Peyer's patch (tissue), 4 donors: ENCODE data around the gene IRF4. TPM values are rescaled to one million over a fixed set of nuclear protein-coding genes. Genes with fewer than 3 reads are reported as not detected.

Experiments used
- DNase-seq, 3 donors: peaks; one replicate each; pipeline ENCODE4 v3.0.0-alpha.2; 2017 to 2019
- H3K27ac ChIP-seq, 4 donors: fragments of 200-600 bp; sonication (generic); one replicate each; pipeline ENCODE4 v1.5.1; 2016 to 2019
- H3K27me3 ChIP-seq, 2 donors: fragments of 200-600 bp; sonication (generic); one replicate each; pipeline ENCODE4 v1.5.1; 2019
- H3K36me3 ChIP-seq, 3 donors: fragments of 200-600 bp; sonication (generic); one replicate each; pipeline ENCODE4 v1.5.1; 2016 to 2019
- H3K4me1 ChIP-seq, 4 donors: fragments of 200-600 bp; sonication (generic); one replicate each; pipeline ENCODE4 v1.5.1; 2016 to 2019
- H3K4me3 ChIP-seq, 4 donors: fragments of 200-600 bp; sonication (generic); 1 replicate in 3 of 4; 2 replicates in 1 of 4; pipeline ENCODE4 v1.5.1; 2016 to 2019; ENCODE audit warnings: mild to moderate bottlenecking in 1 of 4
- H3K9me3 ChIP-seq, 4 donors: fragments of 200-600 bp; sonication (generic); one replicate each; pipeline ENCODE4 v1.5.1; 2016 to 2019; ENCODE audit warnings: mild to moderate bottlenecking in 1 of 4
- POLR2A ChIP-seq, 2 donors: fragments of 450-650 bp; IDR thresholded peaks; one replicate each; pipeline ENCODE4 v1.5.1; 2017; ENCODE audit warnings: antibody characterized with exemption in 2 of 2, mild to moderate bottlenecking in 2 of 2, moderate library complexity in 2 of 2
- total RNA-seq, 4 donors: library from RNA; depleted of rRNA; stranded (reverse); fragments of >200 nt; gene quantifications; one replicate each; pipeline ENCODE4 v1.1.0, GENCODE V29; 2016
- TF ChIP-seq, protein P1 (sequence below), 6 experiments: fragments of 450-650 bp in 4 of 6; fragments of 200-600 bp in 2 of 6; sonication (generic) in 1 of 6; IDR thresholded peaks; one replicate each; pipeline ENCODE4 v1.5.1; 2017 to 2019; ENCODE audit warnings: antibody characterized with exemption in 6 of 6, mild to moderate bottlenecking in 3 of 6, moderate library complexity in 1 of 6

Gene IRF4
- total RNA-seq, 4 donors from 2014 or later: 0.47 to 57.8 (median 6.9) TPM

DNA sequence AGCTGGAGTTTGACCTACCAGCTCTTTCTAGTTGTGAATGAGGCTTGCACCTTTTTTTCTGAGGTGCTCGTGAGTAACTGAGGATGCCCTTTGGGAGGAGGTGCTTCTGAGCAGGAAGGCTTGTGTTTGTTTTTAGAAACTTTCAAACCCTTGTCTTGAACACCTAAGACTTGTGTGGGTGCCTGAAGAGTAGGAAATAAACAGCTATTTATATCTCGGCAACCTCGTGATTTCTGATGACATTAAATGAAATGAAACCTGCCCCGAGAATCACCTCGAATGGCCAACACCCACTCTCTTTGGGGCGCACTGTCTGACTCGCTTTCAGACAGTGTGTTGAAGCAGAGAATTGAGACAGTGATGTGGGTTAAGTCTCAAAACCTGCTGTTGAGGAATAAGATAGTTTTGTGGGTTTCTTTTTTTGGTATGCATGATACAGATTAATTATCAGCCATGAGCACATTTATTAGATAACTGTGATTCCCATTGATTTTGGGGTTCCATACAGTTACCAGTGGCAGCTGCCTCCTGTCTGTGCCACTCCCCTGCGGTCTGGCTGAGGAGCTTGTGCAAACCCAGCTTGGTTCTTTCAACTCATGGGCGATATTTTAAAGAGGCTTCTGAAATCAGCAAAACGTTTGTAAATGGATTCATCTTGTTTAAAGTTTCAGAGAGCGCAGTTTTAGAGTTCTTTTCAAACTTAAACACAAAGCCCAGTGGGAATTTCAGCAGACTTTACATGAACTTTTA lies 8.4 kb downstream of the IRF4 start:
- DNase-seq: peak in 1 of 3 donors; percentile 66
- H3K27ac ChIP-seq: peak overlapping the region in 1 of 4 donors; percentile 59
- no peak overlapping the region for H3K4me3 ChIP-seq
- peaks cover 0 to 17% (median 6%) of the 10 kb centered on the region in 4 donors for H3K4me1 ChIP-seq
- no peaks in the 10 kb centered on the region for H3K27me3 ChIP-seq
- no peaks in the 10 kb centered on the region for H3K9me3 ChIP-seq
- no peak for TF ChIP-seq POLR2A (IDR thresholded peaks at IDR 0.05)
- TF ChIP-seq, protein P1, sequence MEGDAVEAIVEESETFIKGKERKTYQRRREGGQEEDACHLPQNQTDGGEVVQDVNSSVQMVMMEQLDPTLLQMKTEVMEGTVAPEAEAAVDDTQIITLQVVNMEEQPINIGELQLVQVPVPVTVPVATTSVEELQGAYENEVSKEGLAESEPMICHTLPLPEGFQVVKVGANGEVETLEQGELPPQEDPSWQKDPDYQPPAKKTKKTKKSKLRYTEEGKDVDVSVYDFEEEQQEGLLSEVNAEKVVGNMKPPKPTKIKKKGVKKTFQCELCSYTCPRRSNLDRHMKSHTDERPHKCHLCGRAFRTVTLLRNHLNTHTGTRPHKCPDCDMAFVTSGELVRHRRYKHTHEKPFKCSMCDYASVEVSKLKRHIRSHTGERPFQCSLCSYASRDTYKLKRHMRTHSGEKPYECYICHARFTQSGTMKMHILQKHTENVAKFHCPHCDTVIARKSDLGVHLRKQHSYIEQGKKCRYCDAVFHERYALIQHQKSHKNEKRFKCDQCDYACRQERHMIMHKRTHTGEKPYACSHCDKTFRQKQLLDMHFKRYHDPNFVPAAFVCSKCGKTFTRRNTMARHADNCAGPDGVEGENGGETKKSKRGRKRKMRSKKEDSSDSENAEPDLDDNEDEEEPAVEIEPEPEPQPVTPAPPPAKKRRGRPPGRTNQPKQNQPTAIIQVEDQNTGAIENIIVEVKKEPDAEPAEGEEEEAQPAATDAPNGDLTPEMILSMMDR (IDR thresholded peaks at IDR 0.05): no peak
- H3K36me3 ChIP-seq: no peaks in the 10 kb centered on the region

DNA sequence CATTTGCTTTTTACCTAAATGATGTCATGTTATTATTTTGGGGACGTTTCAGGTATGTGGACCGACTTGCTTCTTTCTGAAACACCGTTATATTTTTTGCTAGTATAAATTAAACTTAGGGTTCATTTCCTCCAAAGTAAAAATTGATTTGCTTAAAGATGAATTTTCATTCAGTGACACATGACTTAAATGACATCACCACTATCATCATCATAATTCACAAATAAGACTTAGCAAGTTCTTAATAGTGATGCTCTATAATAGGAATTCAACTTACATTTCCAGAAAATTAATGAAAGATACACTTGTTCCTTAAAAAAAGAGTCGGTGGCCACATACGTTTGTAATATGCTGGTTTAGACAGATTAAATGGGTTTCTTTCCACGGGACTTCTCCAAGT lies 9.3 kb downstream of the IRF4 start:
- H3K4me1 ChIP-seq: peaks cover 0 to 17% (median 6%) of the 10 kb centered on the region in 4 donors
- no peak overlapping the region for H3K4me3 ChIP-seq
- no peak for TF ChIP-seq POLR2A (IDR thresholded peaks at IDR 0.05)
- TF ChIP-seq, protein P1 (IDR thresholded peaks at IDR 0.05): no peak
- H3K9me3 ChIP-seq: no peaks in the 10 kb centered on the region
- peak overlapping the region in 1 of 4 donors; percentile 27 for H3K27ac ChIP-seq
- no peaks in the 10 kb centered on the region for H3K36me3 ChIP-seq
- no peak for DNase-seq
- H3K27me3 ChIP-seq: no peaks in the 10 kb centered on the region

DNA sequence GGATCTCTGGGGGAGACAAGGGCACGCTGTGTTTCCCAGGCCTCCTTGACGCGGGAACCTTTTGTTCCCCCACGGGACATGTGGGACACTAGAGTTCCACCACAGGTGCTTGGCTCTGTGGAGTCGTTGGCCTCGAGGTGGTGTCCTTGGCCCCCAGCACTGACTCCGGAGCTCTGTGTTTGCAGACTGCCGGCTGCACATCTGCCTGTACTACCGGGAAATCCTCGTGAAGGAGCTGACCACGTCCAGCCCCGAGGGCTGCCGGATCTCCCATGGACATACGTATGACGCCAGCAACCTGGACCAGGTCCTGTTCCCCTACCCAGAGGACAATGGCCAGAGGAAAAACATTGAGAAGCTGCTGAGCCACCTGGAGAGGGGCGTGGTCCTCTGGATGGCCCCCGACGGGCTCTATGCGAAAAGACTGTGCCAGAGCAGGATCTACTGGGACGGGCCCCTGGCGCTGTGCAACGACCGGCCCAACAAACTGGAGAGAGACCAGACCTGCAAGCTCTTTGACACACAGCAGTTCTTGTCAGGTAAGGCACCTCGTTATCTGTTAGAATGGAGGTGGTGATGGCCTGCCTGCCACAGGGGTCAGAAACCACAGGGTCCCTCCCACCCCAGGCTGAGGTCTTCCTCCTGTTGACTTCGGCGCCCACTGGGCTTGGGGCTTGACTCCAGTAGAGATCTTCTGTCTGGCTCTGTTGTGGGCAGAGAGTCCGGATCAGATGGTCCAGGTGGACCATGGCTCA lies 9.9 kb downstream of the IRF4 start:
- H3K36me3 ChIP-seq: no peaks in the 10 kb centered on the region
- DNase-seq: no peak
- no peaks in the 10 kb centered on the region for H3K27me3 ChIP-seq
- TF ChIP-seq, protein P1 (IDR thresholded peaks at IDR 0.05): no peak
- no peak for TF ChIP-seq POLR2A (IDR thresholded peaks at IDR 0.05)
- H3K4me1 ChIP-seq: peaks cover 0 to 17% (median 6%) of the 10 kb centered on the region in 4 donors
- H3K4me3 ChIP-seq: no peak overlapping the region
- H3K9me3 ChIP-seq: no peaks in the 10 kb centered on the region
- peak overlapping the region in 1 of 4 donors; percentile 27 for H3K27ac ChIP-seq

DNA sequence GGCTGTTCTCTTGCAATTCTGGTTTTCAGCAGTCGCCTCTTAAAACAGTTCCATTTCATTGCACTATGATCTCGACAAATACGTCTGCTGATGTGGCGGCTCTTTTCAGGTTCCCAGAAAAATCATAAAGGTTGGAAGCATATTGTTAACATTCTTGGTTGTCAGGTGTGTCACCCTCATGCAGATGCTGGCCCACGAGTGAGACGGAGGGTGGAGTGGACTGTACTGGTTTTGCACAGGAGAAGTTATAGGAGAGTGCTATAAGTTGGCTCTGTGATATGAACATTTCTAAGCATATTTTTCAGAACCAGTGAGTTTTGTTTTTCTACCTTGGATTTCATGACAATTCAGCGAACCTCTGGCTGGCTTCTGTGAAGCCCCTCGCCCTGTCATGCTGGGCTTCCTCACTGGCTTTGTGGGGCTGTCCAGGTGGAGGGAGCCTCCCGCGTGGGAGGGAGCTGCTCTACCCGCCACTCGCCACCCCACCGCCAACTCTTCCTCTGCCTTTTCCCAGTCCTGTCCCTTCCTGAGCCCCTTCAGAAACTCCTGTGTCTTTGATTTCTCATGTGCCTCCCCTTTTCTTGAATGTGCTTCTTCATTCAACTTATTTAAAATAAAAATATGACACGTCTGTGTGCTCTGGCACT lies 10.6 kb downstream of the IRF4 start:
- Histone ChIP-seq H3K4me1 (peaks cover 0 to 17% (median 6%) of the 10 kb centered on the region in 4 donors), H3K4me3 (no peak overlapping the region), H3K27me3 (no peaks in the 10 kb centered on the region), H3K9me3 (no peaks in the 10 kb centered on the region), H3K36me3 (no peaks in the 10 kb centered on the region), H3K27ac (peak overlapping the region in 1 of 4 donors; percentile 68)
- DNase-seq: no peak
- TF ChIP-seq, protein P1 (IDR thresholded peaks at IDR 0.05): no peak
- TF ChIP-seq POLR2A (IDR thresholded peaks at IDR 0.05): no peak

DNA sequence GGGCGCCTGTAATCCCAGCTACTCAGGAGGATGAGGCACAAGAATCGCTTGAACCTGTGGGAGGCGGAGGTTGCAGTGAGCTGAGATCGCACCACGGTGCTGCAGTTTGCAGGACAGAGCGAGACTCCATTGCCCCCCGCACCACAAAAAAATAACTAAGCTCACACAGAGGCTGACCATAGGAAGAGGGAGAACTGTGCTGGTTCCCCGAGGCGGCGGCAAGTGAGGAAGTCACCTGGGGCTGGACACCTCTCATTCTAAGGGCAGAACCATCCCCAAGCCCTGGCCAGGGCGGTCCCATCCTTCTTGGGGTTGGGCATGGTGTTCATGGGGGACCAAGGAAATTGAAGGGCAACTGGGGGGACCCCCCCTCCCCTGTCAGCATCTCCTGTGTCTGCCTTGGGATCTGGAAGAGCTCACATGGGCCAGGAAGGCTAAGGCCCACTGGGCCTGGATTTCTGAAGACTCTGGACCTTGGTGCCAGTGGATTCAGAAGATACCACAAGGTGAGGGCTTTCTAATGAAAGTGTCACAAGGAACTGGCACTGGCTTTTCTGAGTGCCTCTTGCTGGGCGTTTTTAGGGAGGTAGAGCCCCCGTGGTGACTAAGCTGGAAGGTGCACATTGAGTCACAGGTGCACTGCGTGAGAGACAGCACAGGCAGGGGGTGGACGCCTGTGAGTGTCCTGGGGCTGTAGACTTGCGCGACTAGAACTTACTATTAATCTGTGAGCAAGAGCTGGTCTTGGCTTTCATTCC lies 11.5 kb downstream of the IRF4 start:
- H3K4me3 ChIP-seq: peak overlapping the region in 1 of 4 donors; percentile 1
- H3K27me3 ChIP-seq: no peaks in the 10 kb centered on the region
- H3K27ac ChIP-seq: peak overlapping the region in 1 of 4 donors; percentile 68
- peaks cover 0 to 17% (median 6%) of the 10 kb centered on the region in 4 donors for H3K4me1 ChIP-seq
- no peak for TF ChIP-seq POLR2A (IDR thresholded peaks at IDR 0.05)
- H3K9me3 ChIP-seq: no peaks in the 10 kb centered on the region
- H3K36me3 ChIP-seq: no peaks in the 10 kb centered on the region
- no peak for DNase-seq
